NCI-H446 (cell line): ENCODE measurements around the gene HELZ.
"Not testable (repeated sequence)": the region's sequence is repeated elsewhere in the genome, so short reads cannot be mapped to it uniquely, and the experiment has no call there.

ENCODE experiments used
- DNase-seq, 2 experiments: peaks; one replicate each; lab custom pipeline; 2025; lab: John Stamatoyannopoulos, UW

Gene HELZ

GRCh38 chr17:67050066-67050465 is 194.9 kb downstream of the HELZ start:
- DNase-seq = no peak

DNA sequence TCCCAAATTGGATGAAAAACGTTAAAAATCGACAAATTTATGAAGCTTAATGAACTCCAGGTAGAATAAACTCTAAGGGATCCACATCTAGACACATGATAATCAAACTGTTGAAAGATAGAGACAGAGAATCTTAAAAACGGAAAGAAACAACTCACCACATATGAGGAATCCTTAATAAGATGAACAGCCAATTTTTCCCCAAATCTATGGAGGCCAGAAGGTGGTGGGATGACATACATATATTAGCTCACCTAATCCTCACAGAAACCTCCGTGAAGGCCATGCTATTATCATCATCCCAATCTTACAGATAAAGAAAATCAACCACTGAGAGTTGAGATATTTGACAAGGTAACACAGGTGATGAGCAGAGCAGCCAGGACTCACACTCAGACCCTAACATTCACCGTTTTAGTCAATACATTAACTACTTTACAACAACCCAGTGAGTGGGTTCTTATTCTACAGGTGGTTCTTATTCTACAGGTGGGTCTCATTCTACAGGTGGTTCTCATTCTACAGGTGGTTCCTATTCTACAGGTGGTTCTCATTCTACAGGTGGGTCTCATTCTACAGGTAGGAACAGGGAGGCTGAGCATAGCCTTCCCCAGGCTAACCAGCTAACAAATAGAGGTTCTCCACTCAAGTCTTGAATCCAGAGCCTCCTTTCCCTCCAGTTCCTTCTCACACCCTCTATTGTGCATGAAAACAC is 195.8 kb downstream of the HELZ start:
- DNase-seq = no peak

GRCh38 chr17:67047382-67047781 is 197.6 kb downstream of the HELZ start:
- no peak for DNase-seq

- no peak for DNase-seq
Measured at GRCh38 chr17:67046398-67046797, 198.6 kb downstream of the HELZ start.

DNA sequence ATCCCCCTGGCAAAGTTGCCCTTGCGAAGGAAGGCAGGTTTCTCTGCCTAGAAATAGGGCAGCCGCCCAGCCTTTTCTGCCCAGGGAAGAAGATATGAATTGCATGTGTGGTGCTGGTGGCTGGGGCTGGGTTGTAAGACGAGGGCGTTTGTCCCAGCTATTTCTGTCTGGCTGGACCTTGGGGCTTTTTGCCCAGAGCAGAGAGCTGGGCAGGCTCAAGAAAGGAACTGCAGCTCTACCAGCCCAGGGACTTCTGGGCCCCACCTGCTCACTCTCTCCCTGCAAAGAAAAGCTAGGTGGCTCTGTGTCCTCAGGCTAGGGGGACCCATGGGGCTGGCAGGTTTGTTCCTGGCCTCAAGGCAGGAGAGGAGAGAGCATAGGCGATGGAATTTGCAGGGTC is 200.1 kb downstream of the HELZ start:
- DNase-seq = no peak

GRCh38 chr17:67044016-67044772 is 200.8 kb downstream of the HELZ start, which contains the start of gene CACNG1:
Gene CACNG1 (plus strand): TSS chr17:67044554. CDS start chr17:67044661, 107 bp downstream.
- no peak for DNase-seq

- no peak for DNase-seq
Measured at GRCh38 chr17:67043283-67043682, 201.7 kb downstream of the HELZ start.

DNA sequence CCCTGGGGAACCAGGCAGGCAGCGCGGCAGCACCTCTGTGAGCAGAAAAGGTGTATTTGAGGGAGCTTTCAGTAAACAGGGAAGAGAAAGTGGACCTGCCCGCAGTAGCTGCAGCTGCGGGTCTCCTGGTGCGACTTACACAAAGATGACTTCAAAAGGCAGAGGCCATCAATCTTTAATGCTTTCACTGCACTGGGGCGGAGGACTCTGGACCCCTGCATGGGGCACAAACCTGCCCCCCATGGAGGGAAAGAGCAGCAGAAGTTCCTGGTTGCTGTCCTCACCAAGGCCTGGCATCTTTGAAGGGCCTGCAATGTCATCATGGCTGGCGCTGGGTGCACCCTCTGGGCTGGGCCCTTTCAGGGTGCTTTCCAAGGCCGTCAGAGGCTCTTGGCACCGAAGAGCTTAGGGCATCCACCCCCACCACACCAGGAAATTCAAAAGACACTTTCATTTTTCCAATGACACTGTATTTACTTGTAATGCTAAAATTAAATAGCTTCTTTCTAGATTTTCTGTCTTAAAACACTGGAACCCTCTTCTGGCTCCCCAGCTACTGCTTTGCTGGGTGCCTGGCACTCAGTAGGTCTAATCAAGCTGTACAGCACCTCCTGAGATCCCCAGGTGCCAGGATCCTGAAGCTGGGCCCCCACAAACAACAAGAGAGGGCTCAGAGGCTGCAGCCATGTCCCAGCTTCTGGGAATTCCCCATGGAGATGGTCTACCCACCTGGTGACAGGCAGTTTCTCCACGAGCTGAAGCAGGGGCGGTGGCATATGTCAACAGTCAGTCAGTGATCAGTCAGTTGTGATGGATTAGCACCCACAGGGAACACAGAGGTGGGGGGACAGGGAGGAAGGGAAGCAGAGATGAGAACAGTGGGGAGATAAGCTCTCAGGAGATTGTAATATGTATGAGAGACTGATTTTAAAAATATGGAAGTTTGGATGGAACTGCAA is 202.8 kb downstream of the HELZ start:
- no peak for DNase-seq

DNA sequence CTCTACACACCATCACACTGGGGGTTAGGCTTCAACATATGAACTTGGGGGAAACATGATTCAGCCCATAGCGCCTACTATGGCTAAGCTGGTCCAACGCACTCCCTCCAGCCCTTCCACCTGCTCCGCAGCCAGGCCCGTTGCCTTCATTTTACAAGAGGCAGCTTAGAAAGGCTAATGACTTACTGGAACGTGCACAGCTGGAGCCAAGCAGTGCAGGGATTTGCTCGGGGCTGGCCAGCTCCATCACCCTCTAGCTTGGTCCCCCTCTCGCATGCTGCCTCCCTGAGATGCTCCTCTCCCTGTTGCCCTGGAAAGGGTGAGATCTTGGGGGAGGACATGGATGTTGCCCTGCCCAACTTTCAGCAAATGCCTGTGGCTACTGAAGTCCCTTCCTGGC is 203.5 kb downstream of the HELZ start:
- DNase-seq = no peak

DNA sequence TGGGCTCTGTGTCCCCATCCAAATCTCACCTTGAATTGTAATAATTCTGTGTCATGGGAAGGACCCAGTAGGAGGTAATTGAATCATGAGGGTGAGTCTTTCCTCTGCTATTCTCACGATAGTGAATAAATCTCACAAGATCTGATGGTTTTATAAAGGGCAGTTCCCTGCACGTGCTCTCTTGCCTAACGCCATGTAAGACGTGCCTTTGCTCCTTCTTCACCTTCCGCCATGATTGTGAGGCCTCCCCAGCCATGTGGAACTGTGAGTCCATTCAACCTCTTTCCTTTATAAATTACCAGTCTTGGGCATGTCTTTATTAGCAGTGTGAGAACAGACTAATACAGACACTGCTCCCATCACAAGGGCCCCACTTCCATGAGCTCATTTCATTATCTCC is 203.9 kb downstream of the HELZ start:
- not testable (repeated sequence) for DNase-seq

DNA sequence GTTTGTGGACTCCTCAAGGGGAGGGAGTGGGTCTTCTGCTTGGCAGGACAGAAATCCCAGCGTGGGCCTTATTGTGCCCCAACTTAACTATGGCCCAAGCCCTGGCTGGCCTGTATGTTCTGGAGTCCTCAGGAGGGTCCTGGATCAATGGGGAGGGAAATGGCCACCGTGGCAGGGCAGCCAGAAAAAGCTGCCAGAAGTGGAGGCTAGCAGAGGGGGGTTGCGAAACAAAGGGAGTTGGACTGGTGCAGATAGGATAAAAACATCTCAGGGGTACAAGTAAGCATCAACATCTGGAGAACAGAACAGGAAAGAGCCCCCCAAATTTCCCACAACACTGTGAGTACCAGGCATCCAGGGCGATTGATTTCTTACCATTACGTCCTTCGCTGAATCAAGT is 204.3 kb downstream of the HELZ start:
- no peak for DNase-seq

DNA sequence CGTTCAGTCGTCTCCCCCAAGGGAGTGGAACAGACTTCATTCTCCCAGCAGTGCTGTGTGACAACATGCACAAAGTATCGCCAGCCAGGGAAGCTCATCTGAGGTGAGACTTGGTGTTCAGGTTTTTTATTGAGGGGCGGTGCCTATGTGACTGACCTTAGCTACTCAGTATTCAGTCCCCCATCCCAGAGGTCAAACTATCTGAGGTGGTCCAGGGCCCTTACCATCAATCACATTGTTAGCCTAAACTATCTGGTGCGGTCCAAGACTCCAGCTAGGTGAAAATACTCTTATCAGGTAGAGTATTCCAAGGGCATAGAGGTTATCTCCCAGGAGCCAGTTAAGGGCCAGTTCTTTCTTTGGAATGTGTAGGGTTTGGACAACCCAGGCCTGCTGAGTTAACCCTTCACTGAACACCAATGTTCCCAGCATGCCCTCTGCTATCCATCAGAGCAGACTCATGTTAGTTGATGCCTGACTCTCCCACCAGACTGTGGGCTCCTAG is 206.1 kb downstream of the HELZ start:
- no peak for DNase-seq

DNA sequence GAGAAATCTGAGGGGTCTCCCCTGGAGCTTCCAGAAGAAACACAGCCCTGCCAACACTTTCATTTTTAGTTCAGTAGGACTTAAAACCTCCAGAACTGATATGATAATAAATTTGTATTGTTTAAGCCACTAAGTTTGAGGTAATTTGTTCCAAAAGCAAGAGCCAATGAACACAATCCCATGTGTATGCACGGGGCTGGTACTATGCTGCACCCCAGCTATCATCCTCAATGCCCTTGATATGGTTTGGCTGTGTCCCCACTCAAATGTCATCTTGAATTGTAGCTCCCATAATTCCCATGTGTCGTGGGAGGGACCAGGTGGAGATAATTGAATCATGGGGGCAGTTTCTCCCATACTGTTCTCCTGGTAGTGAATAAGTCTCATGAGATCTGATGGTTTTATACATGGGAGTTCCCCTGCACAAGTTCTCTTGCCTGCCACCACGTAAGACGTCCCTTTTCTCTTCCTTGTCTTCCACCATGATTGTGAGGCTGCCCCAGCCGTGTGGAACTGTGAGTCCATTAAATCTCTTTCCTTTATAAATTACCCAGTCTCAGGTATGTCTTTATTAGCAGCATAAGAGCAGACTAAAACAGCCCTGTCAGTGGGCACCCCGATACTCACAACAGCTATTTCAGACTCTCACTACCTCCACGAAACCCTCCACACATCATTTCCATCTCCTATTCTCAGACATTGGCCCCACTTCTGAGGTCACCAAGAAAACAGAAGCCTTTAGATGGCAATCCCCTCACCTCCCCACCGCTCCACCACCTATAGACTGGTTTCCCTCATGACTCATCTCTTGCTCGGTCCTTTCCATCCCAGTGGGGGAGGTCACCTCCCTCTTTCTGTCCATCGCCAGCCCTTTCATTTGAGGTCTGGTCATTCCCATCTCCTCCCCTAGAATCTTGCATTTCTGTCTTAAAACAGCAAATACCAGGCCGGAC is 209.6 kb downstream of the HELZ start:
- DNase-seq = no peak

- no peak for DNase-seq
Measured at GRCh38 chr17:67033613-67034012, 211.4 kb downstream of the HELZ start.

- no peak for DNase-seq
Measured at GRCh38 chr17:67032985-67033384, 212.0 kb downstream of the HELZ start.

DNA sequence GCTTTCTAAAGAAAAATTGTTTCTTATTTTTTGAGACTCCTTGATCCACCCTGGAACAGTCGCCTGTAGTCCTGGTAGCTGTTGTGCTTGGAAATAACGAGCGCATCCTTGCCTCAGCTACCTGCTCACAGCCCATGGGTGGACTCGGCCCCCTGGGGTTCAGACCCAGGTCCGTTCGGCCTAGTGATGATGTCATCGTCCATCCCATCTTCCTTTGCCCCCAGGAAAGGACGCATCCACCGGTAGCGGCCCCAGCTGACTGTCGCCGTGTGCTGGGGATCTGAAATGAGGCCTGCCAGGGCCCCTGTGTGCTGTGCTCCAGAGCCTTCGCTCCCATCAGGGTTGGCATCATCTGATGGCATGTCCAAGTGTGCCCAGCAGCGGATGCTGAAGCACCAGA is 212.6 kb downstream of the HELZ start:
- no peak for DNase-seq

- DNase-seq = no peak
Measured at GRCh38 chr17:67030641-67031040, 214.4 kb downstream of the HELZ start.

GRCh38 chr17:67027031-67027628 is 217.9 kb downstream of the HELZ start:
- DNase-seq = no peak

- no peak for DNase-seq
Measured at GRCh38 chr17:67026341-67026740, 218.7 kb downstream of the HELZ start.

DNA sequence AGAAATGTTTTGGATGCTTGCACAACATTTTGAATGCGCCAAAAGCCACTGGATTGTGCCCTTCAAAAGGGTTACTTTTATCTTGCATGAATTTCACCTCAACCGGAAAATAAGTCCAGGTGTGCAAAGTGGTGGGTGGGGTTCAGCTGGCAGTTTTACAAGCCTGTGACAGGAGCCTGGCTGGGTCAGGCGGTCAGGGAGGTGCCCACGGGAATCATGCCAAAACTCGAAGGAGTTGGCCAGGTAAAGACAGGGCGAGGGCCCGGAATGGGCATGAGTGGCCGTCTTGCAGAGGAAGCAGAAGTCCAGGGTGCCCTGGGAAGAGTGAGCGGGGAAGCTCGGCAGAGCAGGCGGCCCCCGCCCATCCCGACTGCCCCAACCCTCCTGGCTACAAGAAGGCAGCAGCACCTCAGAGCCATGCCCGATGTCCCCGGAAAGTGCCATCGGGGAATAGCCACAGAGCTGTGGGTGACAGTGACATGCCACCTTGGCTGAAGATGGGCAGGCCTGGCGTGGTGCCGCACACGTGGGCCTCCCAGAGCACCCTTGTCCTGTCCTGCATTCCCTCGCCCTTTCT is 219.7 kb downstream of the HELZ start:
- no peak for DNase-seq
